Measurements from ENCODE around the gene PJA2.

GRCh38 chr5:109364977-109365376, 44.8 kb downstream of the PJA2 start:
- TF ChIP-seq SMAD3 (CRISPR knock-in tag; IDR thresholded peaks at IDR 0.05; ENCODE audit: borderline replicate concordance), result no peak
- TF ChIP-seq CTCF (IDR thresholded peaks at IDR 0.05), result no peak
- TF ChIP-seq ZBTB43 (CRISPR knock-in tag; IDR thresholded peaks at IDR 0.05), result no peak
- no peak for TF ChIP-seq IRF2 (CRISPR knock-in tag; IDR thresholded peaks at IDR 0.05; ENCODE audit: borderline replicate concordance, low read depth)
